SU-DHL-6 (cell line): Measurements from ENCODE around the gene BCS1L.
A peak's percentile ranks its signal among the peaks of the same experiment; 100 is the strongest.

Experiments
- H2AFZ ChIP-seq: fragments of 200-600 bp; sonication (generic); 2 replicates; pipeline ENCODE4 v1.6.1; 2014; ENCODE audit warnings: low read depth, mild to moderate bottlenecking, moderate library complexity, mixed read lengths, antibody characterized with exemption, low read length; ENCODE audit not compliant: severe bottlenecking
- H3F3A ChIP-seq: fragments of 200-600 bp; shearing (Covaris generic); 2 replicates; pipeline ENCODE4 v1.6.0; 2016; ENCODE audit warnings: antibody characterized with exemption, mild to moderate bottlenecking; ENCODE audit not compliant: insufficient read depth
- H3K27ac ChIP-seq: fragments of 200-600 bp; sonication (generic); 2 replicates; pipeline ENCODE4 v1.5.1; 2016; ENCODE audit warnings: low read depth, mild to moderate bottlenecking, low read length, moderate library complexity, mixed read lengths
- H3K27me3 ChIP-seq: fragments of 200-600 bp; sonication (generic), shearing (Covaris generic); 2 replicates; pipeline ENCODE4 v1.6.0; 2014; ENCODE audit warnings: mild to moderate bottlenecking, low read length
- H3K36me3 ChIP-seq: fragments of 200-600 bp; sonication (generic); 2 replicates; pipeline ENCODE4 v1.6.1; 2014; ENCODE audit warnings: mild to moderate bottlenecking, low read length, mixed read lengths
- H3K4me2 ChIP-seq: fragments of 300-600, 200-600 bp; shearing (Covaris generic), sonication (generic); 2 replicates; pipeline ENCODE4 v1.6.0; 2014; ENCODE audit warnings: low read length, low read depth, mild to moderate bottlenecking; ENCODE audit not compliant: poor library complexity, severe bottlenecking
- H3K4me3 ChIP-seq: fragments of 200-600 bp; sonication (generic); 2 replicates; pipeline ENCODE4 v1.5.1; 2014; ENCODE audit warnings: antibody characterized with exemption, low read length, mild to moderate bottlenecking, mixed read lengths; ENCODE audit not compliant: insufficient read depth, poor library complexity, severe bottlenecking
- H3K79me2 ChIP-seq: fragments of 200-600 bp; sonication (generic); 2 replicates; pipeline ENCODE4 v1.6.1; 2014; ENCODE audit warnings: mild to moderate bottlenecking, low read length, moderate library complexity; ENCODE audit not compliant: insufficient read depth
- H3K9ac ChIP-seq: fragments of 200-600 bp; sonication (generic); 2 replicates; pipeline ENCODE4 v1.7.0; 2014; ENCODE audit warnings: mild to moderate bottlenecking, low read length
- H3K9me2 ChIP-seq: fragments of 200-600 bp; sonication (generic); replicated peaks from 2 replicates; pipeline ENCODE4 v1.6.1; 2014; ENCODE audit warnings: low read length; ENCODE audit not compliant: insufficient read depth
- H3K9me3 ChIP-seq: fragments of 200-600 bp; sonication (generic); 2 replicates; pipeline ENCODE4 v1.6.1; 2014; ENCODE audit warnings: low read length, mixed read lengths; ENCODE audit not compliant: insufficient read depth
- H4K20me1 ChIP-seq: fragments of 200-600 bp; sonication (generic); 2 replicates; pipeline ENCODE4 v1.6.1; 2014; ENCODE audit warnings: low read depth, mild to moderate bottlenecking, antibody characterized with exemption, low read length, moderate library complexity, mixed read lengths
- EZH2phosphoT487 ChIP-seq: fragments of 200-600 bp; sonication (generic), shearing (Covaris generic); conservative IDR thresholded peaks from 2 replicates; pipeline ENCODE4 v1.6.1; 2018; ENCODE audit warnings: mild to moderate bottlenecking, antibody characterized with exemption, low read length, moderate library complexity, mixed read lengths
- TF ChIP-seq, protein P1 (sequence below): fragments of 200-600 bp; sonication (generic); IDR thresholded peaks from one replicate; pipeline ENCODE4 v1.5.1; 2017; ENCODE audit warnings: antibody characterized with exemption, mild to moderate bottlenecking, low read length, moderate library complexity; ENCODE audit not compliant: insufficient read depth, poor library complexity, severe bottlenecking

BCS1L gene

DNA sequence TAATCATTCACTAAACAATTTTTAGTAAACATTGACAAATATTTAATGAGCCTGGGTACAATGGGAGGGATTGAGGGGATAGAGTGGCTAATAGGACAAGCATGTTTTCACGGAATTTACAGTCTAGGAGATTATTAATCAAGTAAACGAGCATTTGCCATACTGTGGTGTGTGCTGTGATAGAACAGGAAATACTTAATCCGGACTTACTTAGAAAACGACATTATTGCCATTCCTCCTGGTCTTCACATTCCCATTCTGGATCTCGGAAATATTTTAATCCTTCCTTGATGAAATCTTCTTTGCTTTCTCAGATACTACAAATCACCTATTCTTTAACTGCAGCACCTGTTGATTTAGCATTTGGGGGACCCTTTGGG is 52.1 kb downstream of the BCS1L start:
- Histone ChIP-seq H3K4me2 (peak overlapping the region; percentile 88), H3K9me3 (no peaks in the 10 kb centered on the region), H3K4me3 (peak overlapping the region; percentile 84), H3K27ac (peak overlapping the region; percentile 66), H3K79me2 (peaks cover 51% of the 10 kb centered on the region), H3K27me3 (no peaks in the 10 kb centered on the region), H3F3A (no peaks in the 10 kb centered on the region), H4K20me1 (no peaks in the 10 kb centered on the region), H3K9ac (peak overlapping the region; percentile 85), H2AFZ (peak overlapping the region; percentile 23), H3K36me3 (peaks cover 3% of the 10 kb centered on the region; the same call in 1 of the 2 replicates), H3K9me2 (no peaks in the 10 kb centered on the region)
- no peak for TF ChIP-seq EZH2phosphoT487
- TF ChIP-seq, protein P1, sequence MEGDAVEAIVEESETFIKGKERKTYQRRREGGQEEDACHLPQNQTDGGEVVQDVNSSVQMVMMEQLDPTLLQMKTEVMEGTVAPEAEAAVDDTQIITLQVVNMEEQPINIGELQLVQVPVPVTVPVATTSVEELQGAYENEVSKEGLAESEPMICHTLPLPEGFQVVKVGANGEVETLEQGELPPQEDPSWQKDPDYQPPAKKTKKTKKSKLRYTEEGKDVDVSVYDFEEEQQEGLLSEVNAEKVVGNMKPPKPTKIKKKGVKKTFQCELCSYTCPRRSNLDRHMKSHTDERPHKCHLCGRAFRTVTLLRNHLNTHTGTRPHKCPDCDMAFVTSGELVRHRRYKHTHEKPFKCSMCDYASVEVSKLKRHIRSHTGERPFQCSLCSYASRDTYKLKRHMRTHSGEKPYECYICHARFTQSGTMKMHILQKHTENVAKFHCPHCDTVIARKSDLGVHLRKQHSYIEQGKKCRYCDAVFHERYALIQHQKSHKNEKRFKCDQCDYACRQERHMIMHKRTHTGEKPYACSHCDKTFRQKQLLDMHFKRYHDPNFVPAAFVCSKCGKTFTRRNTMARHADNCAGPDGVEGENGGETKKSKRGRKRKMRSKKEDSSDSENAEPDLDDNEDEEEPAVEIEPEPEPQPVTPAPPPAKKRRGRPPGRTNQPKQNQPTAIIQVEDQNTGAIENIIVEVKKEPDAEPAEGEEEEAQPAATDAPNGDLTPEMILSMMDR: no peak
